ENCODE results near the gene PARD3. TPM values are rescaled to one million over a fixed set of nuclear protein-coding genes. Genes with fewer than 3 reads are reported as not detected.

The PARD3 gene
- polyA plus RNA-seq, 2 of the 4 experiments (the other 2 are of a cell fraction) = 110 to 200 TPM

DNA sequence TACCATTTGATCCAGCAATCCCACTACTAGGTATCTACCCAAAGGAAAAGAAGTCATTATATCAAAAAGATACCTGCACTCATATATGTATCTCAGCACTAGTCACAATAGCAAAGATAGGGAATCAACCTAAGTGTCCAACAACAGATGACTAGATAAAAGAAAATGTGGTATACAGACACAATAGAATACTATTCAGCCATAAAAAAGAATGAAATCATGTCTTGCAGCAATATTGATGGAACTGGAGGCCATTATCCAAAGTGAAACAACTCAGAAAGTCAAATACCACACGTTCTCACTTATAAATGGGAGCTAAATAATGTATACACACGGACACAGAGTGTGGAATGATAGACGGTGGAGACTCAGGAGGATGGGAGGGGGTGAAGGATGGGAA is 146.0 kb downstream of the PARD3 start:
- POLR2A ChIA-PET = no interaction called here
- ATAC-seq (no peak), FAIRE-seq (no peak), DNase-seq (ENCODE audit: low read depth in 1 of 2, low spot score in 1 of 2) (no peak)
- Histone ChIP-seq H3K27ac (no peak overlapping the region), H3K4me2 (no peak overlapping the region), H3K9me3 (no peaks in the 10 kb centered on the region), H3K4me1 (peaks cover 20% of the 10 kb centered on the region), H3K4me3 (no peak overlapping the region)
- CTCF ChIA-PET = interaction anchor here (1.6 to 1.9 kb wide), 2 partner anchors 14 to 15 kb away, joined by 3 to 8 read pairs; no protein-coding TSS in a partner anchor
- 85% methylated on average over 3 of the region's 3 CpGs for WGBS (ENCODE audit: missing lambda C conversion rate)
- TF ChIP-seq, protein P1, sequence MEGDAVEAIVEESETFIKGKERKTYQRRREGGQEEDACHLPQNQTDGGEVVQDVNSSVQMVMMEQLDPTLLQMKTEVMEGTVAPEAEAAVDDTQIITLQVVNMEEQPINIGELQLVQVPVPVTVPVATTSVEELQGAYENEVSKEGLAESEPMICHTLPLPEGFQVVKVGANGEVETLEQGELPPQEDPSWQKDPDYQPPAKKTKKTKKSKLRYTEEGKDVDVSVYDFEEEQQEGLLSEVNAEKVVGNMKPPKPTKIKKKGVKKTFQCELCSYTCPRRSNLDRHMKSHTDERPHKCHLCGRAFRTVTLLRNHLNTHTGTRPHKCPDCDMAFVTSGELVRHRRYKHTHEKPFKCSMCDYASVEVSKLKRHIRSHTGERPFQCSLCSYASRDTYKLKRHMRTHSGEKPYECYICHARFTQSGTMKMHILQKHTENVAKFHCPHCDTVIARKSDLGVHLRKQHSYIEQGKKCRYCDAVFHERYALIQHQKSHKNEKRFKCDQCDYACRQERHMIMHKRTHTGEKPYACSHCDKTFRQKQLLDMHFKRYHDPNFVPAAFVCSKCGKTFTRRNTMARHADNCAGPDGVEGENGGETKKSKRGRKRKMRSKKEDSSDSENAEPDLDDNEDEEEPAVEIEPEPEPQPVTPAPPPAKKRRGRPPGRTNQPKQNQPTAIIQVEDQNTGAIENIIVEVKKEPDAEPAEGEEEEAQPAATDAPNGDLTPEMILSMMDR (IDR thresholded peaks at IDR 0.05) = no peak
- TF ChIP-seq MYC (IDR thresholded peaks at IDR 0.05; ENCODE audit: borderline replicate concordance, low read length) (no peak), EHF (CRISPR knock-in tag; IDR thresholded peaks at IDR 0.05) (no peak), CBX8 (IDR thresholded peaks at IDR 0.05) (no peak), CBX2 (IDR thresholded peaks at IDR 0.05; ENCODE audit: borderline replicate concordance, low read depth) (no peak), CHD2 (IDR thresholded peaks at IDR 0.05; ENCODE audit: low read length, partially characterized antibody) (no peak), RARB (CRISPR knock-in tag; IDR thresholded peaks at IDR 0.05) (no peak), SMC3 (IDR thresholded peaks at IDR 0.05) (no peak), EHMT2 (IDR thresholded peaks at IDR 0.05; ENCODE audit: low read depth) (no peak), SREBF2 (IDR thresholded peaks at IDR 0.05) (no peak), RFX5 (IDR thresholded peaks at IDR 0.05) (no peak), RNF2 (IDR thresholded peaks at IDR 0.05; ENCODE audit: borderline replicate concordance, low read depth) (no peak), NR3C1 (IDR thresholded peaks at IDR 0.05) (no peak), HOXA7 (CRISPR knock-in tag; IDR thresholded peaks at IDR 0.05) (no peak), KDM5A (IDR thresholded peaks at IDR 0.05) (no peak)
- TF ChIP-seq, protein P2, sequence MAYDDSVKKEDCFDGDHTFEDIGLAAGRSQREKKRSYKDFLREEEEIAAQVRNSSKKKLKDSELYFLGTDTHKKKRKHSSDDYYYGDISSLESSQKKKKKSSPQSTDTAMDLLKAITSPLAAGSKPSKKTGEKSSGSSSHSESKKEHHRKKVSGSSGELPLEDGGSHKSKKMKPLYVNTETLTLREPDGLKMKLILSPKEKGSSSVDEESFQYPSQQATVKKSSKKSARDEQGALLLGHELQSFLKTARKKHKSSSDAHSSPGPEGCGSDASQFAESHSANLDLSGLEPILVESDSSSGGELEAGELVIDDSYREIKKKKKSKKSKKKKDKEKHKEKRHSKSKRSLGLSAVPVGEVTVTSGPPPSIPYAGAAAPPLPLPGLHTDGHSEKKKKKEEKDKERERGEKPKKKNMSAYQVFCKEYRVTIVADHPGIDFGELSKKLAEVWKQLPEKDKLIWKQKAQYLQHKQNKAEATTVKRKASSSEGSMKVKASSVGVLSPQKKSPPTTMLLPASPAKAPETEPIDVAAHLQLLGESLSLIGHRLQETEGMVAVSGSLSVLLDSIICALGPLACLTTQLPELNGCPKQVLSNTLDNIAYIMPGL (CRISPR knock-in tag; IDR thresholded peaks at IDR 0.05; ENCODE audit: borderline replicate concordance) = no peak
- TF ChIP-seq, protein P3, sequence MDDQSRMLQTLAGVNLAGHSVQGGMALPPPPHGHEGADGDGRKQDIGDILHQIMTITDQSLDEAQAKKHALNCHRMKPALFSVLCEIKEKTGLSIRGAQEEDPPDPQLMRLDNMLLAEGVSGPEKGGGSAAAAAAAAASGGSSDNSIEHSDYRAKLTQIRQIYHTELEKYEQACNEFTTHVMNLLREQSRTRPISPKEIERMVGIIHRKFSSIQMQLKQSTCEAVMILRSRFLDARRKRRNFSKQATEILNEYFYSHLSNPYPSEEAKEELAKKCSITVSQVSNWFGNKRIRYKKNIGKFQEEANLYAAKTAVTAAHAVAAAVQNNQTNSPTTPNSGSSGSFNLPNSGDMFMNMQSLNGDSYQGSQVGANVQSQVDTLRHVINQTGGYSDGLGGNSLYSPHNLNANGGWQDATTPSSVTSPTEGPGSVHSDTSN (IDR thresholded peaks at IDR 0.05) = no peak
- TF ChIP-seq, protein P4, sequence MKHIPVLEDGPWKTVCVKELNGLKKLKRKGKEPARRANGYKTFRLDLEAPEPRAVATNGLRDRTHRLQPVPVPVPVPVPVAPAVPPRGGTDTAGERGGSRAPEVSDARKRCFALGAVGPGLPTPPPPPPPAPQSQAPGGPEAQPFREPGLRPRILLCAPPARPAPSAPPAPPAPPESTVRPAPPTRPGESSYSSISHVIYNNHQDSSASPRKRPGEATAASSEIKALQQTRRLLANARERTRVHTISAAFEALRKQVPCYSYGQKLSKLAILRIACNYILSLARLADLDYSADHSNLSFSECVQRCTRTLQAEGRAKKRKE (CRISPR knock-in tag; IDR thresholded peaks at IDR 0.05; ENCODE audit: low read depth) = no peak
- TF ChIP-seq, protein P5, sequence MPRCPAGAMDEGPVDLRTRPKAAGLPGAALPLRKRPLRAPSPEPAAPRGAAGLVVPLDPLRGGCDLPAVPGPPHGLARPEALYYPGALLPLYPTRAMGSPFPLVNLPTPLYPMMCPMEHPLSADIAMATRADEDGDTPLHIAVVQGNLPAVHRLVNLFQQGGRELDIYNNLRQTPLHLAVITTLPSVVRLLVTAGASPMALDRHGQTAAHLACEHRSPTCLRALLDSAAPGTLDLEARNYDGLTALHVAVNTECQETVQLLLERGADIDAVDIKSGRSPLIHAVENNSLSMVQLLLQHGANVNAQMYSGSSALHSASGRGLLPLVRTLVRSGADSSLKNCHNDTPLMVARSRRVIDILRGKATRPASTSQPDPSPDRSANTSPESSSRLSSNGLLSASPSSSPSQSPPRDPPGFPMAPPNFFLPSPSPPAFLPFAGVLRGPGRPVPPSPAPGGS (IDR thresholded peaks at IDR 0.05) = no peak
- TF ChIP-seq, protein P6, sequence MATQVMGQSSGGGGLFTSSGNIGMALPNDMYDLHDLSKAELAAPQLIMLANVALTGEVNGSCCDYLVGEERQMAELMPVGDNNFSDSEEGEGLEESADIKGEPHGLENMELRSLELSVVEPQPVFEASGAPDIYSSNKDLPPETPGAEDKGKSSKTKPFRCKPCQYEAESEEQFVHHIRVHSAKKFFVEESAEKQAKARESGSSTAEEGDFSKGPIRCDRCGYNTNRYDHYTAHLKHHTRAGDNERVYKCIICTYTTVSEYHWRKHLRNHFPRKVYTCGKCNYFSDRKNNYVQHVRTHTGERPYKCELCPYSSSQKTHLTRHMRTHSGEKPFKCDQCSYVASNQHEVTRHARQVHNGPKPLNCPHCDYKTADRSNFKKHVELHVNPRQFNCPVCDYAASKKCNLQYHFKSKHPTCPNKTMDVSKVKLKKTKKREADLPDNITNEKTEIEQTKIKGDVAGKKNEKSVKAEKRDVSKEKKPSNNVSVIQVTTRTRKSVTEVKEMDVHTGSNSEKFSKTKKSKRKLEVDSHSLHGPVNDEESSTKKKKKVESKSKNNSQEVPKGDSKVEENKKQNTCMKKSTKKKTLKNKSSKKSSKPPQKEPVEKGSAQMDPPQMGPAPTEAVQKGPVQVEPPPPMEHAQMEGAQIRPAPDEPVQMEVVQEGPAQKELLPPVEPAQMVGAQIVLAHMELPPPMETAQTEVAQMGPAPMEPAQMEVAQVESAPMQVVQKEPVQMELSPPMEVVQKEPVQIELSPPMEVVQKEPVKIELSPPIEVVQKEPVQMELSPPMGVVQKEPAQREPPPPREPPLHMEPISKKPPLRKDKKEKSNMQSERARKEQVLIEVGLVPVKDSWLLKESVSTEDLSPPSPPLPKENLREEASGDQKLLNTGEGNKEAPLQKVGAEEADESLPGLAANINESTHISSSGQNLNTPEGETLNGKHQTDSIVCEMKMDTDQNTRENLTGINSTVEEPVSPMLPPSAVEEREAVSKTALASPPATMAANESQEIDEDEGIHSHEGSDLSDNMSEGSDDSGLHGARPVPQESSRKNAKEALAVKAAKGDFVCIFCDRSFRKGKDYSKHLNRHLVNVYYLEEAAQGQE (IDR thresholded peaks at IDR 0.05) = no peak

Data from A549 (cell line).